SU-DHL-6 (cell line): ENCODE measurements around the gene UBE2F.

Experiments
- H2AFZ ChIP-seq: fragments of 200-600 bp; sonication (generic); 2 replicates; pipeline ENCODE4 v1.6.1; 2014; ENCODE audit warnings: low read depth, mild to moderate bottlenecking, moderate library complexity, mixed read lengths, antibody characterized with exemption, low read length; ENCODE audit not compliant: severe bottlenecking
- H3F3A ChIP-seq: fragments of 200-600 bp; shearing (Covaris generic); 2 replicates; pipeline ENCODE4 v1.6.0; 2016; ENCODE audit warnings: antibody characterized with exemption, mild to moderate bottlenecking; ENCODE audit not compliant: insufficient read depth
- H3K27ac ChIP-seq: fragments of 200-600 bp; sonication (generic); 2 replicates; pipeline ENCODE4 v1.5.1; 2016; ENCODE audit warnings: low read depth, mild to moderate bottlenecking, low read length, moderate library complexity, mixed read lengths
- H3K27me3 ChIP-seq: fragments of 200-600 bp; sonication (generic), shearing (Covaris generic); 2 replicates; pipeline ENCODE4 v1.6.0; 2014; ENCODE audit warnings: mild to moderate bottlenecking, low read length
- H3K36me3 ChIP-seq: fragments of 200-600 bp; sonication (generic); 2 replicates; pipeline ENCODE4 v1.6.1; 2014; ENCODE audit warnings: mild to moderate bottlenecking, low read length, mixed read lengths
- H3K4me2 ChIP-seq: fragments of 300-600, 200-600 bp; shearing (Covaris generic), sonication (generic); 2 replicates; pipeline ENCODE4 v1.6.0; 2014; ENCODE audit warnings: low read length, low read depth, mild to moderate bottlenecking; ENCODE audit not compliant: poor library complexity, severe bottlenecking
- H3K4me3 ChIP-seq: fragments of 200-600 bp; sonication (generic); 2 replicates; pipeline ENCODE4 v1.5.1; 2014; ENCODE audit warnings: antibody characterized with exemption, low read length, mild to moderate bottlenecking, mixed read lengths; ENCODE audit not compliant: insufficient read depth, poor library complexity, severe bottlenecking
- H3K79me2 ChIP-seq: fragments of 200-600 bp; sonication (generic); 2 replicates; pipeline ENCODE4 v1.6.1; 2014; ENCODE audit warnings: mild to moderate bottlenecking, low read length, moderate library complexity; ENCODE audit not compliant: insufficient read depth
- H3K9ac ChIP-seq: fragments of 200-600 bp; sonication (generic); 2 replicates; pipeline ENCODE4 v1.7.0; 2014; ENCODE audit warnings: mild to moderate bottlenecking, low read length
- H3K9me2 ChIP-seq: fragments of 200-600 bp; sonication (generic); replicated peaks from 2 replicates; pipeline ENCODE4 v1.6.1; 2014; ENCODE audit warnings: low read length; ENCODE audit not compliant: insufficient read depth
- H3K9me3 ChIP-seq: fragments of 200-600 bp; sonication (generic); 2 replicates; pipeline ENCODE4 v1.6.1; 2014; ENCODE audit warnings: low read length, mixed read lengths; ENCODE audit not compliant: insufficient read depth
- H4K20me1 ChIP-seq: fragments of 200-600 bp; sonication (generic); 2 replicates; pipeline ENCODE4 v1.6.1; 2014; ENCODE audit warnings: low read depth, mild to moderate bottlenecking, antibody characterized with exemption, low read length, moderate library complexity, mixed read lengths
- CTCF ChIP-seq: fragments of 200-600 bp; sonication (generic); IDR thresholded peaks from one replicate; pipeline ENCODE4 v1.5.1; 2017; ENCODE audit warnings: antibody characterized with exemption, mild to moderate bottlenecking, low read length, moderate library complexity; ENCODE audit not compliant: insufficient read depth, poor library complexity, severe bottlenecking
- EZH2phosphoT487 ChIP-seq: fragments of 200-600 bp; sonication (generic), shearing (Covaris generic); conservative IDR thresholded peaks from 2 replicates; pipeline ENCODE4 v1.6.1; 2018; ENCODE audit warnings: mild to moderate bottlenecking, antibody characterized with exemption, low read length, moderate library complexity, mixed read lengths

The UBE2F gene

GRCh38 chr2:237939251-237939650 is 27.6 kb upstream of the UBE2F start:
- H4K20me1 ChIP-seq, result no peaks in the 10 kb centered on the region
- H3K79me2 ChIP-seq, result no peaks in the 10 kb centered on the region
- no peaks in the 10 kb centered on the region for H3K36me3 ChIP-seq
- H3K27me3 ChIP-seq, result no peaks in the 10 kb centered on the region
- no peaks in the 10 kb centered on the region for H3K9me2 ChIP-seq
- H3K9me3 ChIP-seq, result peaks cover 6% of the 10 kb centered on the region; the same call in 1 of the 2 replicates
- H3K27ac ChIP-seq, result no peak overlapping the region
- no peak overlapping the region for H3K4me3 ChIP-seq
- TF ChIP-seq EZH2phosphoT487, result no peak
- no peak for TF ChIP-seq CTCF
- no peak overlapping the region for H3K4me2 ChIP-seq
- H3F3A ChIP-seq, result no peaks in the 10 kb centered on the region
- no peak overlapping the region for H2AFZ ChIP-seq
- H3K9ac ChIP-seq, result no peak overlapping the region

GRCh38 chr2:237940828-237941227 is 26.0 kb upstream of the UBE2F start:
- H3K9me3 ChIP-seq, result peaks cover 15% of the 10 kb centered on the region; the same call in 1 of the 2 replicates
- no peaks in the 10 kb centered on the region for H3F3A ChIP-seq
- TF ChIP-seq EZH2phosphoT487 (no peak), CTCF (no peak)
- no peak overlapping the region for H3K9ac ChIP-seq
- H2AFZ ChIP-seq, result no peak overlapping the region
- H3K4me2 ChIP-seq, result no peak overlapping the region
- H3K27me3 ChIP-seq, result no peaks in the 10 kb centered on the region
- no peaks in the 10 kb centered on the region for H4K20me1 ChIP-seq
- H3K9me2 ChIP-seq, result no peaks in the 10 kb centered on the region
- H3K36me3 ChIP-seq, result no peaks in the 10 kb centered on the region
- H3K4me3 ChIP-seq, result no peak overlapping the region
- no peak overlapping the region for H3K27ac ChIP-seq
- H3K79me2 ChIP-seq, result no peaks in the 10 kb centered on the region

GRCh38 chr2:237941239-237941638 is 25.6 kb upstream of the UBE2F start:
- no peaks in the 10 kb centered on the region for H3F3A ChIP-seq
- peaks cover 15% of the 10 kb centered on the region; the same call in 1 of the 2 replicates for H3K9me3 ChIP-seq
- H3K9me2 ChIP-seq, result no peaks in the 10 kb centered on the region
- H3K79me2 ChIP-seq, result no peaks in the 10 kb centered on the region
- H4K20me1 ChIP-seq, result no peaks in the 10 kb centered on the region
- no peak for TF ChIP-seq CTCF
- no peak for TF ChIP-seq EZH2phosphoT487
- no peak overlapping the region for H3K9ac ChIP-seq
- H3K27me3 ChIP-seq, result no peaks in the 10 kb centered on the region
- H2AFZ ChIP-seq, result no peak overlapping the region
- H3K4me2 ChIP-seq, result no peak overlapping the region
- H3K4me3 ChIP-seq, result no peak overlapping the region
- no peak overlapping the region for H3K27ac ChIP-seq
- H3K36me3 ChIP-seq, result no peaks in the 10 kb centered on the region

GRCh38 chr2:237942513-237942899 is 24.3 kb upstream of the UBE2F start:
- Histone ChIP-seq H3K36me3 (no peaks in the 10 kb centered on the region), H3K4me3 (no peak overlapping the region), H3K79me2 (no peaks in the 10 kb centered on the region), H3K9me3 (peaks cover 15% of the 10 kb centered on the region; the same call in 1 of the 2 replicates), H3K27ac (no peak overlapping the region), H3K9ac (no peak overlapping the region), H3K9me2 (no peaks in the 10 kb centered on the region), H2AFZ (no peak overlapping the region), H3K4me2 (no peak overlapping the region), H3F3A (no peaks in the 10 kb centered on the region), H3K27me3 (no peaks in the 10 kb centered on the region), H4K20me1 (no peaks in the 10 kb centered on the region)
- no peak for TF ChIP-seq EZH2phosphoT487
- no peak for TF ChIP-seq CTCF
